IMR-90 (cell line): ENCODE data around the gene RCN2. TPM values are rescaled to one million over a fixed set of nuclear protein-coding genes. Genes with fewer than 3 reads are reported as not detected.

Experiments
- ATAC-seq: fragments of 200-7000 bp; cut with Tn5 transposase; 2 replicates; pipeline ENCODE4 v1.9.1; 2020; ENCODE audit warnings: low read depth, mild to moderate bottlenecking, moderate library complexity
- BruUV-seq: library from RNA; stranded (reverse); fragments of 400-500 nt; replicated peaks from 2 replicates; lab custom pipeline; 2021; lab: Mats Ljungman, UMichigan
- CTCF ChIA-PET: fragments of 300-600 bp; formaldehyde crosslinking; extraction: SDS; loops from one replicate; lab custom pipeline; 2021; ENCODE audit warnings: antibody characterized with exemption; lab: Yijun Ruan, JAX
- POLR2A ChIA-PET: fragments of 300-600 bp; sonication (Branson Sonifier 250); formaldehyde crosslinking; loops from one replicate; lab custom pipeline; 2022; ENCODE audit warnings: antibody characterized with exemption; ENCODE audit not compliant: unreplicated experiment; lab: Charles Lee
- DNase-seq: peaks from one replicate; pipeline ENCODE4 v3.0.0; 2013
- H2AFZ ChIP-seq: replicated peaks from 2 replicates; pipeline ENCODE3; 2013; ENCODE audit warnings: low read length, mild to moderate bottlenecking; ENCODE audit not compliant: poor library complexity
- H2AK5ac ChIP-seq: 2 replicates; pipeline ENCODE4 v1.6.1; 2013; ENCODE audit warnings: low read depth, low read length, inconsistent platforms
- H2AK9ac ChIP-seq: replicated peaks from 2 replicates; pipeline ENCODE3; 2013; ENCODE audit warnings: mild to moderate bottlenecking, low read depth, low read length, moderate library complexity; ENCODE audit not compliant: poor library complexity
- H2BK120ac ChIP-seq: 2 replicates; pipeline ENCODE4 v1.6.1; 2013; ENCODE audit warnings: low read depth, low read length, inconsistent platforms
- H2BK15ac ChIP-seq: 3 replicates; pipeline ENCODE4 v1.6.1; 2013; ENCODE audit warnings: low read depth, low read length, inconsistent platforms
- H2BK20ac ChIP-seq: 2 replicates; pipeline ENCODE4 v1.6.1; 2013; ENCODE audit warnings: low read depth, mild to moderate bottlenecking, inconsistent platforms, low read length, moderate library complexity
- H2BK5ac ChIP-seq: 2 replicates; pipeline ENCODE4 v1.6.1; 2013; ENCODE audit warnings: mild to moderate bottlenecking, low read depth, low read length, inconsistent platforms; ENCODE audit not compliant: poor library complexity, severe bottlenecking
- H3K14ac ChIP-seq: replicated peaks from 2 replicates; pipeline ENCODE4 v1.6.1; 2013; ENCODE audit warnings: low read depth, low read length, inconsistent platforms
- H3K18ac ChIP-seq: 2 replicates; pipeline ENCODE4 v1.6.1; 2013; ENCODE audit warnings: low read depth, low read length, control low read depth
- H3K23ac ChIP-seq: 2 replicates; pipeline ENCODE4 v1.6.1; 2013; ENCODE audit warnings: low read depth, low read length, inconsistent platforms
- H3K27ac ChIP-seq: 2 replicates; pipeline ENCODE4 v1.5.1; 2013; ENCODE audit warnings: mild to moderate bottlenecking, control low read depth, low read length; ENCODE audit not compliant: insufficient read depth
- H3K27me3 ChIP-seq: 2 replicates; pipeline ENCODE4 v1.6.1; 2013; ENCODE audit warnings: low read length; ENCODE audit not compliant: control insufficient read depth, insufficient read depth
- H3K36me3 ChIP-seq: 2 replicates; pipeline ENCODE4 v1.6.1; 2013; ENCODE audit warnings: low read length, mixed read lengths; ENCODE audit not compliant: control insufficient read depth, insufficient read depth
- H3K4ac ChIP-seq: 2 replicates; pipeline ENCODE4 v1.6.1; 2013; ENCODE audit warnings: low read depth, low read length, inconsistent platforms
- H3K4me1 ChIP-seq: 2 replicates; pipeline ENCODE4 v1.6.1; 2013; ENCODE audit warnings: low read length, mixed read lengths; ENCODE audit not compliant: control insufficient read depth, insufficient read depth
- H3K4me2 ChIP-seq: 2 replicates; pipeline ENCODE4 v1.6.1; 2013; ENCODE audit warnings: low read depth, mild to moderate bottlenecking, control low read depth, low read length, moderate library complexity
- H3K4me3 ChIP-seq: 2 replicates; pipeline ENCODE4 v1.5.1; 2013; ENCODE audit warnings: low read depth, mild to moderate bottlenecking, control low read depth, low read length, moderate library complexity; ENCODE audit not compliant: insufficient read depth
- H3K56ac ChIP-seq: 2 replicates; pipeline ENCODE4 v1.6.1; 2013; ENCODE audit warnings: low read length, inconsistent platforms; ENCODE audit not compliant: insufficient read depth; ENCODE audit errors: extremely low read depth
- H3K79me1 ChIP-seq, 2 experiments: 2 replicates each; pipeline ENCODE4 v1.6.1; 2013; ENCODE audit warnings: low read length in 2 of 2, inconsistent platforms in 1 of 2, low read depth in 1 of 2
- H3K9ac ChIP-seq: 2 replicates; pipeline ENCODE4 v1.6.1; 2013; ENCODE audit warnings: low read depth, low read length, control low read depth
- H3K9me1 ChIP-seq: 2 replicates; pipeline ENCODE4 v1.6.1; 2013; ENCODE audit warnings: low read length, inconsistent platforms; ENCODE audit not compliant: insufficient read depth
- H3K9me3 ChIP-seq: 2 replicates; pipeline ENCODE4 v1.6.1; 2013; ENCODE audit warnings: low read length; ENCODE audit not compliant: control insufficient read depth, insufficient read depth
- H4K20me1 ChIP-seq: 2 replicates; pipeline ENCODE4 v1.6.1; 2013; ENCODE audit warnings: low read length, inconsistent platforms; ENCODE audit not compliant: insufficient read depth
- H4K5ac ChIP-seq: 2 replicates; pipeline ENCODE4 v1.6.1; 2013; ENCODE audit warnings: mild to moderate bottlenecking, low read depth, low read length, control low read depth
- H4K8ac ChIP-seq, 2 experiments: 2 replicates each; pipeline ENCODE4 v1.6.1; 2013; ENCODE audit warnings: low read depth in 2 of 2, low read length in 2 of 2, control low read depth in 1 of 2, inconsistent platforms in 1 of 2
- H4K91ac ChIP-seq: 2 replicates; pipeline ENCODE4 v1.6.1; 2013; ENCODE audit warnings: low read depth, low read length, inconsistent platforms; ENCODE audit not compliant: insufficient read depth
- BHLHE40 ChIP-seq: fragments of 150-350 bp; IDR thresholded peaks from 2 replicates; pipeline ENCODE4 v1.6.1; 2016; ENCODE audit warnings: mild to moderate bottlenecking, low read depth, low read length
- ELK1 ChIP-seq: fragments of 150-350 bp; IDR thresholded peaks from 2 replicates; pipeline ENCODE4 v1.6.1; 2016; ENCODE audit warnings: low read depth, mild to moderate bottlenecking, low read length, moderate library complexity, borderline replicate concordance
- FOS ChIP-seq: fragments of 150-350 bp; IDR thresholded peaks from 2 replicates; pipeline ENCODE4 v1.6.1; 2016; ENCODE audit warnings: low read depth, low read length
- MXI1 ChIP-seq: IDR thresholded peaks from 2 replicates; pipeline ENCODE4 v1.6.1; 2012; ENCODE audit warnings: low read depth, mild to moderate bottlenecking, low read length, moderate library complexity, borderline replicate concordance
- NFE2L2 ChIP-seq: fragments of 150-350 bp; IDR thresholded peaks from 2 replicates; pipeline ENCODE4 v1.6.1; 2016; ENCODE audit warnings: low read depth, mild to moderate bottlenecking, low read length
- POLR2A ChIP-seq: IDR thresholded peaks from 2 replicates; pipeline ENCODE4 v1.6.1; 2012; ENCODE audit warnings: mild to moderate bottlenecking, low read depth, low read length
- USF2 ChIP-seq: fragments of 150-350 bp; IDR thresholded peaks from 2 replicates; pipeline ENCODE4 v1.6.1; 2017; ENCODE audit warnings: mild to moderate bottlenecking, antibody characterized with exemption, low read length, low read depth
- WGBS, 2 experiments: methylation state at CpG; one replicate each; pipeline versions ENCODE4 v1.1.5 to v1.1.7; 2013; ENCODE audit warnings: missing lambda C conversion rate in 2 of 2; ENCODE audit not compliant: insufficient read length in 1 of 2; ENCODE audit errors: extremely low coverage in 2 of 2; 5-methylcytosine and 5-hydroxymethylcytosine counted together
- dilution Hi-C: fragments of 300-500 bp; cut with HindIII; formaldehyde crosslinking; loops from one replicate; pipeline ENCODE4 v1.14.3; 2018; ENCODE audit warnings: low sequenced_read_pairs; ENCODE audit not compliant: unreplicated experiment
- in situ Hi-C: fragments of 300-500 bp; cut with MboI; formaldehyde crosslinking; loops from 3 replicates; pipeline ENCODE4 v1.14.3; 2019; ENCODE audit warnings: low sequenced_read_pairs, inconsistent platforms, mixed read lengths
- intact Hi-C: fragments of 100-400 bp; cut with micrococcal nuclease; formaldehyde crosslinking; loops from 2 replicates; pipeline ENCODE4 v1.10.0; 2022
- polyA plus RNA-seq, 3 experiments: library from polyadenylated mRNA; depleted of rRNA; stranded (reverse); fragments of >200 nt; gene quantifications; 2 replicates each; pipeline ENCODE4 v1.2.3, GENCODE V29; 2012; ENCODE audit warnings: low replicate concordance in 1 of 3
- total RNA-seq: library from RNA; depleted of rRNA; stranded (reverse); fragments of >200 nt; gene quantifications from 2 replicates; pipeline ENCODE4 v1.2.3, GENCODE V29; 2012

Gene RCN2
- total and polyA plus RNA-seq, 2 of the 4 experiments (the other 2 are of a cell fraction): 12.0 to 56.5 TPM

- peak; percentile 27 for DNase-seq
- peaks cover 8% of the 10 kb centered on the region for H3K4me1 ChIP-seq
- no TSS peak for BruUV-seq
- ChIA-PET CTCF (interaction anchor here (1.1 kb wide), 1 partner anchor 101 kb away, joined by 3 read pairs; no protein-coding TSS in a partner anchor), POLR2A (no interaction called here)
- no peak overlapping the region; the same call in 1 of the 2 replicates for H3K18ac ChIP-seq
- H2AFZ ChIP-seq: peak overlapping the region; percentile 85
- no peak overlapping the region for H2BK120ac ChIP-seq
- no peak overlapping the region; the same call in 1 of the 2 replicates for H4K5ac ChIP-seq
- peak overlapping the region; percentile 63 for H2AK9ac ChIP-seq
- no peak overlapping the region for H2BK5ac ChIP-seq
- no peak overlapping the region for H3K23ac ChIP-seq
- H2BK20ac ChIP-seq: no peak overlapping the region
- H3K79me1 ChIP-seq: no peaks in the 10 kb centered on the region
- no peak overlapping the region for H3K4me3 ChIP-seq
- peaks cover 10% of the 10 kb centered on the region; the same call in 1 of the 2 replicates for H3K27me3 ChIP-seq
- peak; percentile 66 for ATAC-seq
- dilution Hi-C loops: no loop called here
- no peaks in the 10 kb centered on the region for H4K20me1 ChIP-seq
- H3K4me2 ChIP-seq: no peak overlapping the region
- H3K9me1 ChIP-seq: 0 out of 2 replicates have a peak, but pooled peaks cover 3% of the 10 kb centered on the region
- intact Hi-C loops: no loop called here
- no peaks in the 10 kb centered on the region for H3K9me3 ChIP-seq
- H2BK15ac ChIP-seq: no peak overlapping the region
- H3K27ac ChIP-seq: no peak overlapping the region
- peak overlapping the region; percentile 41 for H3K4ac ChIP-seq
- no peaks in the 10 kb centered on the region for H3K36me3 ChIP-seq
- TF ChIP-seq ELK1 (no peak), USF2 (no peak), NFE2L2 (no peak), POLR2A (no peak), BHLHE40 (no peak), MXI1 (no peak), FOS (peak; percentile 31; the same call in 1 of the 2 replicates)
- peak overlapping the region; percentile 41 to 83; a peak in 3 of 4 replicates for H4K8ac ChIP-seq
- H2AK5ac ChIP-seq: no peak overlapping the region
- H3K56ac ChIP-seq: no peak overlapping the region
- H3K14ac ChIP-seq: no peak overlapping the region
- H3K9ac ChIP-seq: no peak overlapping the region
- H4K91ac ChIP-seq: peak overlapping the region; percentile 39; the same call in 1 of the 2 replicates
- 64% methylated on average over 2 of the region's 14 CpGs; no CpG with 5 or more reads in 1 of the 2 experiments for WGBS, 2 experiments
- in situ Hi-C loops: no loop called here
These were observed 65.2 kb downstream of the RCN2 start for GRCh38 chr15:76996526-76997401.
